H1 (cell line): ENCODE measurements around the gene BTF3L4. TPM values are rescaled to one million over a fixed set of nuclear protein-coding genes. Genes with fewer than 3 reads are reported as not detected.

Experiments
- ASH2L ChIP-seq: fragments of 200-600, 300-600 bp; sonication (generic); IDR thresholded peaks from one replicate; pipeline ENCODE4 v1.7.1; 2017; ENCODE audit warnings: low read length
- BRCA1 ChIP-seq: IDR thresholded peaks from 2 replicates; pipeline ENCODE4 v1.6.1; 2012; ENCODE audit warnings: low read depth, low read length, improper control_type of control experiment
- CHD7 ChIP-seq: fragments of 300-600 bp; sonication (generic); IDR thresholded peaks from 2 replicates; pipeline ENCODE4 v1.7.1; 2012; ENCODE audit warnings: low read length, moderate library complexity, mild to moderate bottlenecking, inconsistent platforms; ENCODE audit not compliant: insufficient replicate concordance
- CREB1 ChIP-seq: IDR thresholded peaks from 2 replicates; pipeline ENCODE4 v1.6.1; 2012; ENCODE audit warnings: inconsistent platforms
- E2F6 ChIP-seq: IDR thresholded peaks from 2 replicates; pipeline ENCODE4 v1.6.1; 2012; ENCODE audit warnings: inconsistent platforms
- JUND ChIP-seq: IDR thresholded peaks from 2 replicates; pipeline ENCODE4 v1.6.1; 2011; ENCODE audit warnings: mild to moderate bottlenecking, improper control_type of control experiment, low read length
- KDM1A ChIP-seq: fragments of 200-600, 300-600 bp; sonication (generic); IDR thresholded peaks from 2 replicates; pipeline ENCODE4 v1.7.1; 2016; ENCODE audit warnings: mild to moderate bottlenecking, low read length, borderline replicate concordance
- PHF8 ChIP-seq: fragments of 200-600 bp; sonication (generic); conservative IDR thresholded peaks from 2 replicates; pipeline ENCODE4 v1.7.1; 2012; ENCODE audit warnings: low read depth, mild to moderate bottlenecking, inconsistent platforms, low read length, moderate library complexity
- POLR2AphosphoS5 ChIP-seq: IDR thresholded peaks from 2 replicates; pipeline ENCODE4 v1.6.1; 2011; ENCODE audit warnings: low read depth, low read length
- SAP30 ChIP-seq: fragments of 300-600 bp; sonication (generic); IDR thresholded peaks from 2 replicates; pipeline ENCODE4 v1.7.1; 2012; ENCODE audit warnings: low read length, moderate library complexity, mild to moderate bottlenecking, inconsistent platforms; ENCODE audit not compliant: insufficient read depth, insufficient replicate concordance
- SIX5 ChIP-seq: IDR thresholded peaks from 2 replicates; pipeline ENCODE4 v1.6.1; 2011; ENCODE audit warnings: mild to moderate bottlenecking, low read depth, low read length
- polyA plus RNA-seq, 7 experiments: library from polyadenylated mRNA; depleted of rRNA in 3 of 7; stranded (reverse) in 5 of 7; unstranded in 2 of 7; fragments of >200 nt in 5 of 7; fragments of 200-250 nt in 2 of 7; gene quantifications; 1 replicate in 5 of 7; 2 replicates in 1 of 7; 4 replicates in 1 of 7; pipeline versions ENCODE4 v1.2.1 to v1.2.3, GENCODE V29; 2011 to 2013; ENCODE audit warnings: missing spikeins in 2 of 7, mixed read lengths in 2 of 7
- total RNA-seq: library from RNA; stranded (reverse); fragmentation: NEBNext Ultra II Directional; extraction: Animal tissue kit (Norgen Biotek cat#: 25700); gene quantifications from 2 replicates; pipeline ENCODE4 v1.2.1, GENCODE V29; 2021
- TF ChIP-seq, protein P1 (sequence below): IDR thresholded peaks from 2 replicates; pipeline ENCODE4 v1.6.1; 2012; ENCODE audit warnings: inconsistent platforms

Gene BTF3L4
- total and polyA plus RNA-seq, 2 of the 8 experiments (the other 6 are each of a cell fraction or from before 2014, with no cell fraction given): 76.1 to 98.3 TPM

DNA sequence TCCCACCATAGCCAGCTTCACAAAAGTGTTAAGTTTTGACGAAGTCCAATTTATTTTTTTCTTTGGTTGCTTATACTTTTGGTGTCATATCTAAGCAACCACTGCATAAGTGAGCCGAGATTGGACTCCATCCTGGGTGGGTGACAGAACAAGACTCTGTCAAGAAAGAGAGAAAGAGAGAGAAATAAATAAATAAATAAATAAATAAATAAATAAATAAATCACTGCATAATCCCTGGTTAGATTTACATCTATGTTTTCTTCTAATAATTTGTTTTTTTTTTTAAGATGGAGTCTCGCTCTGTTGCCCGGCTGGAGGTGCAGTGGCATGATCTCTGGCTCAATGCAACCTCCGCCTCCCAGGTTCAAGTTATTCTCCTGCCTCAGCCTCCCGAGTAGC, 67.5 kb downstream of the BTF3L4 start (continued):
- TF ChIP-seq CHD7 (no peak), POLR2AphosphoS5 (no peak), SAP30 (no peak), KDM1A (no peak), CREB1 (no peak), JUND (no peak), ASH2L (no peak), BRCA1 (no peak), PHF8 (no peak), E2F6 (no peak), SIX5 (no peak)
- TF ChIP-seq, protein P1, sequence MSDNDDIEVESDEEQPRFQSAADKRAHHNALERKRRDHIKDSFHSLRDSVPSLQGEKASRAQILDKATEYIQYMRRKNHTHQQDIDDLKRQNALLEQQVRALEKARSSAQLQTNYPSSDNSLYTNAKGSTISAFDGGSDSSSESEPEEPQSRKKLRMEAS: no peak
